Measurements from ENCODE around the gene SNAP23.
A peak's percentile ranks its signal among the peaks of the same experiment; 100 is the strongest.

Gene SNAP23

GRCh38 chr15:42528970-42529369 lies 33.5 kb downstream of the SNAP23 start:
- in situ Hi-C loops (cut with HindIII; ENCODE audit: low sequenced_read_pairs): no loop called here

GRCh38 chr15:42533246-42533645 lies 37.8 kb downstream of the SNAP23 start:
- TF ChIP-seq CTCF (IDR thresholded peaks at IDR 0.05; ENCODE audit: low read depth, low read length, missing control alignments): no peak
- DNase-seq (ENCODE audit: low read depth): no peak
- H3K4me3 ChIP-seq (ENCODE audit: low read depth, low read length): no peak overlapping the region
- in situ Hi-C loops (cut with HindIII; ENCODE audit: low sequenced_read_pairs): no loop called here

More at GRCh38 chr15:42528970-42529369, 33.5 kb downstream of the SNAP23 start:
- no peak for TF ChIP-seq CTCF (IDR thresholded peaks at IDR 0.05; ENCODE audit: low read depth, low read length, missing control alignments)
- no peak overlapping the region for H3K4me3 ChIP-seq (ENCODE audit: low read depth, low read length)
- no peak for DNase-seq (ENCODE audit: low read depth)

- no peak for DNase-seq (ENCODE audit: low read depth)
- TF ChIP-seq CTCF (IDR thresholded peaks at IDR 0.05; ENCODE audit: low read depth, low read length, missing control alignments): no peak
- no peak overlapping the region for H3K4me3 ChIP-seq (ENCODE audit: low read depth, low read length)
- in situ Hi-C loops (cut with HindIII; ENCODE audit: low sequenced_read_pairs): no loop called here
Observed at GRCh38 chr15:42544853-42545629, 49.6 kb downstream of the SNAP23 start.

- peak overlapping the region; percentile 94 for H3K4me3 ChIP-seq (ENCODE audit: low read depth, low read length)
- in situ Hi-C loops (cut with HindIII; ENCODE audit: low sequenced_read_pairs): no loop called here
- no peak for DNase-seq (ENCODE audit: low read depth)
Observed at GRCh38 chr15:42547918-42548248, 52.4 kb downstream of the SNAP23 start.

GRCh38 chr15:42548249-42549031 lies 53.0 kb downstream of the SNAP23 start, which contains the start of the genes HAUS2 and LRRC57:
TSS of gene HAUS2 (plus strand) at chr15:42548838. CDS start at chr15:42548873, 35 bp downstream.
TSS of gene LRRC57 (minus strand) at chr15:42548793. CDS start at chr15:42548434, 359 bp downstream.
- in situ Hi-C loops (cut with HindIII; ENCODE audit: low sequenced_read_pairs): no loop called here
- DNase-seq (ENCODE audit: low read depth): peak; percentile 53
- no peak for TF ChIP-seq CTCF (IDR thresholded peaks at IDR 0.05; ENCODE audit: low read depth, low read length, missing control alignments)
- peak within 1 kb of the TSS; percentile 94 for H3K4me3 ChIP-seq (ENCODE audit: low read depth, low read length)

More at GRCh38 chr15:42547918-42548248, 52.4 kb downstream of the SNAP23 start:
- no peak for TF ChIP-seq CTCF (IDR thresholded peaks at IDR 0.05; ENCODE audit: low read depth, low read length, missing control alignments)

GRCh38 chr15:42549032-42549491 lies 53.6 kb downstream of the SNAP23 start:
- no peak for TF ChIP-seq CTCF (IDR thresholded peaks at IDR 0.05; ENCODE audit: low read depth, low read length, missing control alignments)
- DNase-seq (ENCODE audit: low read depth): no peak
- in situ Hi-C loops (cut with HindIII; ENCODE audit: low sequenced_read_pairs): no loop called here
- H3K4me3 ChIP-seq (ENCODE audit: low read depth, low read length): peak overlapping the region; percentile 94

All from astrocyte of the cerebellum (primary cell).